ENCODE measurements around the gene RBBP4.

Gene RBBP4

DNA sequence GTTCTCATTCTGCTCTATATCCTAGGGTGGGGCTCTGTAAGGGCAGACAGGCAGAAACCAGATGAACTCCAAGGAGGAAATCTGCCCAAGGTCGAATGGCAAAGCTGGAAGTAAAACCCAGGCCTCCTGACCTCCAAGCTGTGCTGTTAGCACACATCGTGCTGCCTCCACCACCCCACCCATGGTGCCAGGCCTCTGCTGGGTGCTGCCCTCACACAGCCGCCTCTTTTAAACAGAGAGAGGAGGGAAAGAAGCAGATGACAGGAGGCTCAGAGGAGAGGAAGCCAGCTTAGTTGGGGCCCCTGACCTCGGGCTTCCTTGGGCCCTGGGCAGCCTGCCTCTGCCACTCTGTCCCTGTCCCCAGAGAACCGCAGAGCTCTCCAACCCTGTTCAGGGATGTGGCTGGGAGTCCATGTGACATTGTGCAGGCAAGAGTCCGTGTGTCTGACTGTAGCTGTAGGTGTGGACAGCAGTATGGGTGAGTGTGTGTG, 50.5 kb downstream of the RBBP4 start:
- ATAC-seq (ENCODE audit: insufficient read depth, low read depth) (no peak), DNase-seq (no peak)
- H3K9me3 ChIP-seq (ENCODE audit: insufficient read depth, low read length, severe bottlenecking) = no peaks in the 10 kb centered on the region
- H3K27me3 ChIP-seq (ENCODE audit: insufficient read depth, low read length, poor library complexity) = no peaks in the 10 kb centered on the region
- TF ChIP-seq, protein P1, sequence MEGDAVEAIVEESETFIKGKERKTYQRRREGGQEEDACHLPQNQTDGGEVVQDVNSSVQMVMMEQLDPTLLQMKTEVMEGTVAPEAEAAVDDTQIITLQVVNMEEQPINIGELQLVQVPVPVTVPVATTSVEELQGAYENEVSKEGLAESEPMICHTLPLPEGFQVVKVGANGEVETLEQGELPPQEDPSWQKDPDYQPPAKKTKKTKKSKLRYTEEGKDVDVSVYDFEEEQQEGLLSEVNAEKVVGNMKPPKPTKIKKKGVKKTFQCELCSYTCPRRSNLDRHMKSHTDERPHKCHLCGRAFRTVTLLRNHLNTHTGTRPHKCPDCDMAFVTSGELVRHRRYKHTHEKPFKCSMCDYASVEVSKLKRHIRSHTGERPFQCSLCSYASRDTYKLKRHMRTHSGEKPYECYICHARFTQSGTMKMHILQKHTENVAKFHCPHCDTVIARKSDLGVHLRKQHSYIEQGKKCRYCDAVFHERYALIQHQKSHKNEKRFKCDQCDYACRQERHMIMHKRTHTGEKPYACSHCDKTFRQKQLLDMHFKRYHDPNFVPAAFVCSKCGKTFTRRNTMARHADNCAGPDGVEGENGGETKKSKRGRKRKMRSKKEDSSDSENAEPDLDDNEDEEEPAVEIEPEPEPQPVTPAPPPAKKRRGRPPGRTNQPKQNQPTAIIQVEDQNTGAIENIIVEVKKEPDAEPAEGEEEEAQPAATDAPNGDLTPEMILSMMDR (IDR thresholded peaks at IDR 0.05; ENCODE audit: borderline replicate concordance, extremely low read depth, low read length, poor library complexity, severe bottlenecking) = no peak
- TF ChIP-seq EZH2 (IDR thresholded peaks at IDR 0.05; ENCODE audit: borderline replicate concordance, low read depth, low read length, severe bottlenecking) = no peak
- no peaks in the 10 kb centered on the region for H4K20me1 ChIP-seq (ENCODE audit: insufficient read depth, low read length)
- no peaks in the 10 kb centered on the region for H3K79me2 ChIP-seq (ENCODE audit: insufficient read depth, low read length)
- no peak overlapping the region for H3K9ac ChIP-seq (ENCODE audit: low read depth, low read length)
- H3K4me1 ChIP-seq (ENCODE audit: insufficient read depth, low read length) = no peaks in the 10 kb centered on the region
- H3K36me3 ChIP-seq (ENCODE audit: insufficient read depth, low read length) = no peaks in the 10 kb centered on the region
- H2AFZ ChIP-seq (ENCODE audit: low read depth, low read length) = no peak overlapping the region
- no peak overlapping the region for H3K27ac ChIP-seq (ENCODE audit: low read length)
- no peak overlapping the region for H3K4me2 ChIP-seq (ENCODE audit: insufficient read depth, low read length)
- H3K4me3 ChIP-seq (ENCODE audit: low read depth in 1 of 2, low read length in 2 of 2) = no peak overlapping the region

DNA sequence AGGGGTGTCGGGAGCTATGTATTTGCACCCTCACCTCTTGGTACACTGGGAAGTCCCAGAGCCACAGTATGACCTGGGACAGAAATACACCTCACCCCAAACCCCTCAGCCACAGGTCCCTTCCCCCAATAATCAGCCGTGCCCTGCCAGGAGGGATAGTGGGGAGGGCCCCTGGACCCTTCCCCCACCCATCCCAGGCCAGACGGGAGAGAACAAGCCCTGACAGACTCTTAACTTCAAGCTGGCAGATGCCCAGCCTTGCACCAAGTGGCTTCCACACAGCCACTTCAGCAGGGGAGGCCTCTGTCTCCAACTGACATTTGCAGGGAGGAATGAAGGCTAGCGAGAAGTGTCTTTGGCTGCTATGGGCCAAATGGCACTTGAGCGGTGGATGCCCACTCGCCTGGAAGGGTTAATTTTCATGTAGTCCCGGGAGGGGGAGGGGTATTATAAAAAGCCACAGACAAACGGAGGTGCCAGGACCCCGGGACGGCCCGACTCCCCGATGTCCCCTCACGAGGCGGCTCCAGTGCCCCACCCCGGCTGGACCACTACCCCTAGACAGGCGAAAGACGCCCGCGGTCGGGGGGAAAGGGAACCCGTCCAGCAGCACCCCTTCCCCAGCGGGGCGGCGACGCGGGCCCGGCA, 51.1 kb downstream of the RBBP4 start:
- DNase-seq = no peak
- H3K4me2 ChIP-seq (ENCODE audit: insufficient read depth, low read length) = no peak overlapping the region
- no peaks in the 10 kb centered on the region for H3K79me2 ChIP-seq (ENCODE audit: insufficient read depth, low read length)
- ATAC-seq (ENCODE audit: insufficient read depth, low read depth) = no peak
- H3K9me3 ChIP-seq (ENCODE audit: insufficient read depth, low read length, severe bottlenecking) = no peaks in the 10 kb centered on the region
- no peak overlapping the region for H3K9ac ChIP-seq (ENCODE audit: low read depth, low read length)
- TF ChIP-seq, protein P1 (IDR thresholded peaks at IDR 0.05; ENCODE audit: borderline replicate concordance, extremely low read depth, low read length, poor library complexity, severe bottlenecking) = no peak
- TF ChIP-seq EZH2 (IDR thresholded peaks at IDR 0.05; ENCODE audit: borderline replicate concordance, low read depth, low read length, severe bottlenecking) = no peak
- H3K4me3 ChIP-seq (ENCODE audit: low read depth in 1 of 2, low read length in 2 of 2) = no peak overlapping the region
- H2AFZ ChIP-seq (ENCODE audit: low read depth, low read length) = no peak overlapping the region
- no peak overlapping the region for H3K27ac ChIP-seq (ENCODE audit: low read length)
- no peaks in the 10 kb centered on the region for H4K20me1 ChIP-seq (ENCODE audit: insufficient read depth, low read length)
- no peaks in the 10 kb centered on the region for H3K36me3 ChIP-seq (ENCODE audit: insufficient read depth, low read length)
- H3K4me1 ChIP-seq (ENCODE audit: insufficient read depth, low read length) = no peaks in the 10 kb centered on the region
- H3K27me3 ChIP-seq (ENCODE audit: insufficient read depth, low read length, poor library complexity) = no peaks in the 10 kb centered on the region

DNA sequence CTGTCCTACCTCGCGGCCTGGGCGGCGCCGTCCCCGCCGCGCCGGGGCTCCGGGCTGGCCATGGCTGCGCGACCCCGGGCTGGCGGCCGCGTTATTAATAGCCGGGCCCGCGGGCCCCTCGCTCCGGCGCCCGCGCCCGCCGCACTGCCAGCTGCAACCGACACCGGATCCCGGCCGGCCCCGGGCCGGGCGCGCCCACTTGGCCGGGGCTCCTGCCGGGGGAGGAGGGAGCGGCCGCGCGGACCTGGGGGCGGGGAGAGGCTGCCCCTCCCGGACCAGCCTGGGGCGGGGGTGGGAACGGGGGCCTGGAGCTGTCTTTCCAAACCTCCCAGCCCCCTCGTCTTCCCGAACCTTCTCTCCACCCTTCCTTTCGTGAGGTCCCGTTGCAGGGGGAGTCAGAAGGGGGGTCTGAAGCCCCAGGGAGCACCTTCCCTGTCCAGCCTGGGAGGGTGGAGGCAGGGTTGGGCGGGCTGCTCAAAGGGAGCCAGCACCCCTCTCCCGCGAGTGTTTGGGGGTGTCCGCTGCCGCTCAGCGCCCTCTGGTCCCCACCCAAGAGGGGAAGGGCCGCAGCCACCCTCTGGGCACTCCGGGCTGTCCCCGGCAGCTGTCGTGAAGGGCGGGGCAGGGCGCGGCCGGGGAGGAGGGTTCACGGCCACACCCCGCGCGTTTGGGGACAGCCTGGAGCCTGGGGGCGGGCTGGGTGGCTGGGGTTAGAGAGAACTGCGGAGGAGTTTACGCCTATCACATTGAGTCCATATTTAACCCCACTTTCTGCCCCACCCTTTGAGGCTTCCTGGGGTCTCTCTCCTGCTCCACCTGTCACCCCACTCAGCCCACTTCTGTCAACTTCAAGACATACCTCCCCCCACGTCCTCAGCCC, 51.8 kb downstream of the RBBP4 start, which contains the start of gene SYNC:
SYNC (minus strand) TSS at position 172 of the 880 bp plus-strand sequence; CDS start at position 62, 110 bp downstream.
- TF ChIP-seq, protein P1 (IDR thresholded peaks at IDR 0.05; ENCODE audit: borderline replicate concordance, extremely low read depth, low read length, poor library complexity, severe bottlenecking) = no peak
- no peak for TF ChIP-seq EZH2 (IDR thresholded peaks at IDR 0.05; ENCODE audit: borderline replicate concordance, low read depth, low read length, severe bottlenecking)
- DNase-seq = no peak
- no peak for ATAC-seq (ENCODE audit: insufficient read depth, low read depth)

More for the DNA sequence above, 51.8 kb downstream of the RBBP4 start, which contains the start of gene SYNC:
- Histone ChIP-seq H2AFZ (ENCODE audit: low read depth, low read length) (no peak within 1 kb of the TSS), H3K79me2 (ENCODE audit: insufficient read depth, low read length) (no peaks in the 10 kb centered on the region), H4K20me1 (ENCODE audit: insufficient read depth, low read length) (no peaks in the 10 kb centered on the region), H3K9me3 (ENCODE audit: insufficient read depth, low read length, severe bottlenecking) (no peaks in the 10 kb centered on the region), H3K27me3 (ENCODE audit: insufficient read depth, low read length, poor library complexity) (no peaks in the 10 kb centered on the region), H3K36me3 (ENCODE audit: insufficient read depth, low read length) (no peaks in the 10 kb centered on the region), H3K27ac (ENCODE audit: low read length) (no peak within 1 kb of the TSS), H3K9ac (ENCODE audit: low read depth, low read length) (no peak within 1 kb of the TSS), H3K4me2 (ENCODE audit: insufficient read depth, low read length) (no peak within 1 kb of the TSS), H3K4me3 (ENCODE audit: low read depth in 1 of 2, low read length in 2 of 2) (no peak within 1 kb of the TSS), H3K4me1 (ENCODE audit: insufficient read depth, low read length) (no peaks in the 10 kb centered on the region)
